Vagina (tissue), 2 donors: ENCODE results near the gene USP20. TPM values are rescaled to one million over a fixed set of nuclear protein-coding genes. Genes with fewer than 3 reads are reported as not detected.
A peak's percentile ranks its signal among the peaks of the same experiment; 100 is the strongest.

Experiments used
- DNase-seq, 2 donors: peaks; one replicate each; pipeline ENCODE4 v3.0.0-alpha.2; 2017; ENCODE audit errors: extremely low spot score in 2 of 2
- H3K27ac ChIP-seq: fragments of 200-600 bp; sonication (generic); one replicate; pipeline ENCODE4 v1.5.1; 2019
- H3K27me3 ChIP-seq: fragments of 200-600 bp; sonication (generic); one replicate; pipeline ENCODE4 v1.5.1; 2019
- H3K36me3 ChIP-seq, 2 donors: fragments of 200-600 bp; sonication (generic); one replicate each; pipeline ENCODE4 v1.5.1; 2017 to 2019
- H3K4me1 ChIP-seq: fragments of 200-600 bp; sonication (generic); one replicate; pipeline ENCODE4 v1.5.1; 2019
- H3K4me3 ChIP-seq, 2 donors: fragments of 200-600 bp; sonication (generic); 1 replicate in 1 of 2; 2 replicates in 1 of 2; pipeline ENCODE4 v1.5.1; 2016 to 2019
- H3K9me3 ChIP-seq: fragments of 200-600 bp; sonication (generic); one replicate; pipeline ENCODE4 v1.5.1; 2019
- POLR2A ChIP-seq, 2 donors: fragments of 450-650 bp; IDR thresholded peaks; one replicate each; pipeline ENCODE4 v1.6.1; 2017; ENCODE audit warnings: antibody characterized with exemption in 2 of 2, mild to moderate bottlenecking in 2 of 2, moderate library complexity in 2 of 2
- POLR2AphosphoS5 ChIP-seq, 2 donors: sonication (generic); formaldehyde crosslinking; IDR thresholded peaks; one replicate each; pipeline ENCODE4 v1.9.0; 2017; ENCODE audit warnings: antibody characterized with exemption in 2 of 2, mild to moderate bottlenecking in 2 of 2, low read depth in 1 of 2; ENCODE audit not compliant: insufficient read depth in 1 of 2
- intact Hi-C: fragments of 100-400 bp; cut with DNase I; formaldehyde crosslinking; loops from one replicate; pipeline ENCODE4 v1.15.1; 2023
- total RNA-seq: library from RNA; depleted of rRNA; stranded (reverse); fragments of >200 nt; gene quantifications from one replicate; pipeline ENCODE4 v1.2.3, GENCODE V29; 2016
- TF ChIP-seq, protein P1 (sequence below), 3 experiments: fragments of 450-650 bp in 2 of 3; fragments of 200-600 bp in 1 of 3; sonication (generic) in 1 of 3; IDR thresholded peaks; one replicate each; pipeline ENCODE4 v1.5.1; 2017 to 2019; ENCODE audit warnings: antibody characterized with exemption in 3 of 3, mild to moderate bottlenecking in 2 of 3, moderate library complexity in 2 of 3

Gene USP20
- total RNA-seq, 1 donor from 2014 or later, result 29.5 TPM

DNA sequence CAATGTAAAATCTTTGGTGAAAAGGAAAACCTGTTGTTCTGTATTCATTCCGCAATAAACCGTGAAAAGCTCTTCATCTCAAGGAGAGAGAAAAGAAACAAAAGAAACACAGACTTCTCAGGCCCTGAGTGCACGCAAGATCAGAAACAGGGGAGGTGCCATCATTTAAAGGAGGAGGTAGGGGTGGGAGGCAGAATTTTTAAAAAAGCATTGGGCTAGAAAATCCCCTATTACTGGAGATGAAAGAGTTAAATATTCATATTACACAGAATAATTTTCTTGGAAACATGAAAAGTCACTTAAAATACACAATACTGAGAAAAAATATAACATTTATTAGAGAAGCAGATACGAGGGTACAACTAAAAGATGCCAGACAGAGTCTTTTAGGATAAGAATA, 56.3 kb downstream of the USP20 start:
- intact Hi-C loops, result no loop called here
- Histone ChIP-seq H3K27ac (peak overlapping the region; percentile 41), H3K9me3 (no peaks in the 10 kb centered on the region), H3K36me3 (peaks cover 0 to 15% of the 10 kb centered on the region in 2 donors), H3K27me3 (no peaks in the 10 kb centered on the region), H3K4me1 (peaks cover 9% of the 10 kb centered on the region), H3K4me3 (no peak overlapping the region)
- no peak for TF ChIP-seq POLR2AphosphoS5 (IDR thresholded peaks at IDR 0.05; ENCODE audit: insufficient read depth in 1 of 2, low read depth in 1 of 2)
- TF ChIP-seq, protein P1, sequence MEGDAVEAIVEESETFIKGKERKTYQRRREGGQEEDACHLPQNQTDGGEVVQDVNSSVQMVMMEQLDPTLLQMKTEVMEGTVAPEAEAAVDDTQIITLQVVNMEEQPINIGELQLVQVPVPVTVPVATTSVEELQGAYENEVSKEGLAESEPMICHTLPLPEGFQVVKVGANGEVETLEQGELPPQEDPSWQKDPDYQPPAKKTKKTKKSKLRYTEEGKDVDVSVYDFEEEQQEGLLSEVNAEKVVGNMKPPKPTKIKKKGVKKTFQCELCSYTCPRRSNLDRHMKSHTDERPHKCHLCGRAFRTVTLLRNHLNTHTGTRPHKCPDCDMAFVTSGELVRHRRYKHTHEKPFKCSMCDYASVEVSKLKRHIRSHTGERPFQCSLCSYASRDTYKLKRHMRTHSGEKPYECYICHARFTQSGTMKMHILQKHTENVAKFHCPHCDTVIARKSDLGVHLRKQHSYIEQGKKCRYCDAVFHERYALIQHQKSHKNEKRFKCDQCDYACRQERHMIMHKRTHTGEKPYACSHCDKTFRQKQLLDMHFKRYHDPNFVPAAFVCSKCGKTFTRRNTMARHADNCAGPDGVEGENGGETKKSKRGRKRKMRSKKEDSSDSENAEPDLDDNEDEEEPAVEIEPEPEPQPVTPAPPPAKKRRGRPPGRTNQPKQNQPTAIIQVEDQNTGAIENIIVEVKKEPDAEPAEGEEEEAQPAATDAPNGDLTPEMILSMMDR (IDR thresholded peaks at IDR 0.05), result no peak
- no peak for TF ChIP-seq POLR2A (IDR thresholded peaks at IDR 0.05)
- no peak for DNase-seq

DNA sequence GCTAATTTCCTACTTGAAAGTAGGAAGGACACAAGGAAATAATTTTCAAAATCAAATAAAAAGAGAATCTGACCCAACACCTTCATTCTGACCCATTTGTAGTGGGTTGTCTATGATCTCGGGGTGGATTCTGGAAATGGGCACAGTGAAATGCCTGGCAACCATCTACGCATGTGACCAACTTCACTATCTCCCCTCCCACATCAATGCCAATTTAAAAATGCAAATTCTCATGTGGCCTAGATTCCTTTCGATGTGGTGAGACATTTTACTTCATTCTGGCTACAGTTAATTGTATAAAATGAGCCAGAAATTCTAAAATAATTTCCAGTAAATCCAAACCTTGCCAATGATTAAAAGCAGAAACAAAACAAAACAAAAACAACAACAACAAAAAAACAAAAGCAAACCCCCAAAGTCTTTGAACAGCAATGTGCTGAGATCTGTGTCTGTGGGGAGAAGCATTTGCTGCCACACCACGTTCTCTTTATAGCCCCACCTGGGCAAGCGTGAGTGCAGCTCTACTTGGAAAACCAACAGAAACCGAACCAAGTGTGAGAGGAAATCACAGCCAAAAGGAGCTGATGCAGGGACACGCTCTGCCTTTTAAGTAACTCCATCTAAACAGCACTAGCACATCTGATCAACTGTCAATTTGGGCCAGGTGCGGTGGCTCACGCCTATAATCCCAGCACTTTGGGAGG, 59.0 kb downstream of the USP20 start:
- intact Hi-C loops, result no loop called here
- Histone ChIP-seq H3K4me1 (peaks cover 4% of the 10 kb centered on the region), H3K27ac (no peak overlapping the region), H3K27me3 (no peaks in the 10 kb centered on the region), H3K9me3 (no peaks in the 10 kb centered on the region), H3K36me3 (peaks cover 0 to 24% of the 10 kb centered on the region in 2 donors), H3K4me3 (no peak overlapping the region)
- TF ChIP-seq, protein P1 (IDR thresholded peaks at IDR 0.05), result no peak
- TF ChIP-seq POLR2A (IDR thresholded peaks at IDR 0.05), result no peak
- DNase-seq, result no peak

DNA sequence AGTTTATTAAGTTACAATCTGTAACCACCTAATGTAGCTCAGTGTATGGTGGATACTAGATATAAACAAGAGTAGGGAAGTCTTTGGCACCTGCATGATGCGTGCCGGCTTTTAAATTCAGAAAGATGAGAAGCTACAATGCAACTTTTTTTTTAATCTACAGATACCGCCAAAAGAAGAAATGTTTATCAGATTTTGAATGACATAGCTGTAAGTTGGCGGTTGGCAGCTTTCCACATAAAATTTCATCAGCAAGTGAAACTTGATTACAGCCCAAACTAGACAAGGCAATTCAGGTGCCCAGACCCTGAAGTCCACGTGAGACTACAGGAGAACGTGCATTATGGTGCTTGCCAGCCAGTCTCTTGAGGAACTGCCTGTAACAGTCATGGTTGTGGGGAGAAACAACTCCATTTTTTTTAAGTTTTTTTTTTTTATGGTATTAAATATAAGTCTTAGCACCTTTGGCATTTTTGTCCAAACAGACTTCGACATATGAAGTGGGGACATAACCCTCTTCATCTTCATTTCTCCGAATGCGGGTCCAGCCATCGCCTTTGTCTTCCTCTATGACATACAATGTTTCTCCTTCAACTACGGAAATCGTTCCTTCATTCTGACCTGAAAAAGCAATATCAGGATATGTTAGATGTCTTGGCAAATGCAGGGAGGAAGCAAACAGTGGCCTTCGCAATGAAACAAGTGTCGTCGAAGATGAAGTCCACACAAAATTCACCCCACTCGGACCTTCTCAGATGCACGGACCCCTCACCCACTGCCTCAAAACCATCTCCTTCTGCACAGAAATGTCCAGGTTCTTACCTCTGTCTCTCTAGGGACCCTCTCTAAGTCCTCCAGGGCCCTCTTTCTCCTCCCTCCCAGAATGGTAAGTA, 60.4 kb downstream of the USP20 start:
- intact Hi-C loops, result no loop called here
- Histone ChIP-seq H3K27ac (no peak overlapping the region), H3K9me3 (no peaks in the 10 kb centered on the region), H3K4me3 (no peak overlapping the region), H3K4me1 (peaks cover 4% of the 10 kb centered on the region), H3K27me3 (no peaks in the 10 kb centered on the region), H3K36me3 (peaks cover 0 to 37% of the 10 kb centered on the region in 2 donors)
- no peak for DNase-seq
- TF ChIP-seq, protein P1 (IDR thresholded peaks at IDR 0.05), result no peak
- TF ChIP-seq POLR2A (IDR thresholded peaks at IDR 0.05) (no peak), POLR2AphosphoS5 (IDR thresholded peaks at IDR 0.05; ENCODE audit: insufficient read depth in 1 of 2, low read depth in 1 of 2) (no peak)

DNA sequence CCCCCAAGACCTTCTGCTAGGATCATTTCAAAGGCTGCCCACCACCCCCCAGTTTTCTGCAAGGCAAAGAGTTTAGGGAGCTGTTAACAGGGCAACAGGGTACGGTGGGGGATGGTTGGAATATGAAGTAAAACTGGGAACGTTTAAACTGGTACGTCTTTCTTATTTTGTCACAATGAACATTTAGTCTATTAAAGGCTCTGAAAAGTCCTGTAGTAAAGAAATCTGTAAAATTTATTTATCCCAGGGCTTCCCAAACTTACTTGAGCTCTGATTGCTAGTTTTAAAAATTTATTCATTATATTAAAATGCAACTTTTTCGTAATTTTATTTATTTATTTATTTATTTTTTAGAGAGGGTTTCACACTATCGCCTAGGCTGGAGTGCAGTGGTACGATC, 62.0 kb downstream of the USP20 start:
- H3K9me3 ChIP-seq, result no peaks in the 10 kb centered on the region
- no peaks in the 10 kb centered on the region for H3K4me1 ChIP-seq
- no peak overlapping the region for H3K27ac ChIP-seq
- intact Hi-C loops, result no loop called here
- H3K4me3 ChIP-seq, result no peak overlapping the region
- H3K27me3 ChIP-seq, result no peaks in the 10 kb centered on the region
- TF ChIP-seq, protein P1 (IDR thresholded peaks at IDR 0.05), result no peak
- TF ChIP-seq POLR2AphosphoS5 (IDR thresholded peaks at IDR 0.05; ENCODE audit: insufficient read depth in 1 of 2, low read depth in 1 of 2), result no peak
- no peak for TF ChIP-seq POLR2A (IDR thresholded peaks at IDR 0.05)
- H3K36me3 ChIP-seq, result peaks cover 0 to 51% of the 10 kb centered on the region in 2 donors
- DNase-seq, result no peak

DNA sequence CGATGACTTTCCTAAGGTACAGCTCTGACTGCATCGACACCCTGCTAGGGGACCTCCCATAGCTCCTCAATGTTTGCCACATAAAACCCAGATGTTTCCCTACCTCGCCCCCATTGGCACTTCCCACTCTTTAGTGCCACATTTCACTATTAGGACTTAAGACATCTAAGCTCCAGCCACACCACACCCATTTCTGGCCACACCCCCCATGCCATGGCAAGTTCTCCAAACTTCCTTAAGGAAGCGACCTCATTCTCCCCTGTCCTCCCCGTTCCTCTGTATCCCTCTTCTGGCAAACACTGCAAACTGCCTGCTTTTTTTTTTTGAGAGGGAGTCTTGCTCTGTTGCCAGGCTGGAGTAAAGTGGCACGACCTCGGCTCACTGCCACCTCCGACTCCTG, 62.9 kb downstream of the USP20 start:
- no peaks in the 10 kb centered on the region for H3K4me1 ChIP-seq
- no peaks in the 10 kb centered on the region for H3K27me3 ChIP-seq
- no peak overlapping the region for H3K4me3 ChIP-seq
- no peak overlapping the region for H3K27ac ChIP-seq
- H3K9me3 ChIP-seq, result no peaks in the 10 kb centered on the region
- intact Hi-C loops, result no loop called here
- TF ChIP-seq, protein P1 (IDR thresholded peaks at IDR 0.05), result no peak
- no peak for TF ChIP-seq POLR2AphosphoS5 (IDR thresholded peaks at IDR 0.05; ENCODE audit: insufficient read depth in 1 of 2, low read depth in 1 of 2)
- TF ChIP-seq POLR2A (IDR thresholded peaks at IDR 0.05), result no peak
- DNase-seq, result no peak
- peaks cover 0 to 57% of the 10 kb centered on the region in 2 donors for H3K36me3 ChIP-seq
